Gastroesophageal sphincter (tissue), 4 donors: ENCODE results near the gene DSCAML1. TPM values are rescaled to one million over a fixed set of nuclear protein-coding genes. Genes with fewer than 3 reads are reported as not detected.

Source experiments
- ATAC-seq: fragments of 150-250 bp; one replicate; pipeline ENCODE4 v1.9.1; 2016; ENCODE audit warnings: mild to moderate bottlenecking, moderate library complexity
- H3K27ac ChIP-seq, 4 donors: fragments of 200-600 bp; sonication (generic) in 3 of 4; 1 replicate in 3 of 4; 2 replicates in 1 of 4; pipeline ENCODE4 v1.5.1; 2016 to 2019
- H3K27me3 ChIP-seq: fragments of 200-600 bp; sonication (generic); one replicate; pipeline ENCODE4 v1.5.1; 2019
- H3K36me3 ChIP-seq, 2 donors: fragments of 200-600 bp; sonication (generic); one replicate each; pipeline ENCODE4 v1.5.1; 2019; ENCODE audit warnings: control low read depth in 1 of 2
- H3K4me1 ChIP-seq, 3 donors: fragments of 200-600 bp; sonication (generic); 1 replicate in 2 of 3; 2 replicates in 1 of 3; pipeline ENCODE4 v1.5.1; 2016 to 2019; ENCODE audit warnings: control low read depth in 2 of 3
- H3K4me3 ChIP-seq, 2 donors: fragments of 200-600 bp; sonication (generic); one replicate each; pipeline ENCODE4 v1.5.1; 2019; ENCODE audit warnings: mild to moderate bottlenecking in 1 of 2, moderate library complexity in 1 of 2
- H3K9me3 ChIP-seq, 3 donors: fragments of 200-600 bp; sonication (generic); one replicate each; pipeline ENCODE4 v1.5.1; 2017 to 2019; ENCODE audit warnings: control low read depth in 2 of 3
- EP300 ChIP-seq: sonication (generic); formaldehyde crosslinking; IDR thresholded peaks from one replicate; pipeline ENCODE4 v1.6.1; 2017; ENCODE audit warnings: antibody characterized with exemption, mild to moderate bottlenecking
- POLR2A ChIP-seq, 2 donors: fragments of 450-650 bp; IDR thresholded peaks; one replicate each; pipeline ENCODE4 v1.6.1; 2017; ENCODE audit warnings: antibody characterized with exemption in 2 of 2, mild to moderate bottlenecking in 2 of 2, moderate library complexity in 1 of 2
- POLR2AphosphoS5 ChIP-seq: sonication (generic); formaldehyde crosslinking; IDR thresholded peaks from one replicate; pipeline ENCODE4 v1.6.1; 2017; ENCODE audit warnings: antibody characterized with exemption
- WGBS, 2 donors: methylation state at CpG; one replicate each; pipeline ENCODE4 v1.1.5; 2018; ENCODE audit warnings: low coverage in 1 of 2; 5-methylcytosine and 5-hydroxymethylcytosine counted together
- total RNA-seq, 4 donors: library from RNA; depleted of rRNA; stranded (reverse); fragments of >200 nt; gene quantifications; one replicate each; pipeline ENCODE4 v1.1.0, GENCODE V29; 2016
- TF ChIP-seq, protein P1 (sequence below), 4 experiments: fragments of 200-600 bp in 2 of 4; fragments of 450-650 bp in 2 of 4; sonication (generic) in 1 of 4; IDR thresholded peaks; one replicate each; pipeline ENCODE4 v1.5.1; 2017 to 2019; ENCODE audit warnings: antibody characterized with exemption in 4 of 4, mild to moderate bottlenecking in 2 of 4, moderate library complexity in 2 of 4

DSCAML1 gene
- total RNA-seq, 4 donors from 2014 or later: 0.35 to 2.5 (median 0.73) TPM

DNA sequence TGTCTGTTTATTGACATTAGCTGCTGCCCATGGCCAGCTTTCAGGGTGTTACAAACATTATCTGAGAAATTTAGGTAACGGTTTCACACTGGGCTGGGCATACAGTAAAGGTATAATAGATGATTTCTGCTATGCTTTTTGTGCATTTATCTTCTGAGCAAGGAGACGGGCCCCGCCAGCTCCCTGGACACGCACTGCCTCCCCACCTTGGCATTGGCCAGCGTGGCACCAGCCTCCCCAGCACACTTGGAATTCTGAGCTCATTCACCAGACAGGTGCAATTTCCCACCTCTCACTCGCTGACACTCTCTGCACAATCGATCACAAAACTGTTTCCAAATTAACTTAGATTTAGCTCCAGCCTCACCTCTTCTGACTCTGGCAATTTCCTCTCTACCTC lies 246.6 kb downstream of the DSCAML1 start:
- Histone ChIP-seq H3K9me3 (no peaks in the 10 kb centered on the region), H3K4me3 (no peak overlapping the region), H3K4me1 (no peaks in the 10 kb centered on the region), H3K27ac (no peak overlapping the region), H3K36me3 (no peaks in the 10 kb centered on the region), H3K27me3 (peaks cover 36% of the 10 kb centered on the region)
- WGBS, 2 donors: 77 to 89% methylated on average over 5 to 7 of the region's 7 CpGs
- TF ChIP-seq POLR2A (IDR thresholded peaks at IDR 0.05) (no peak), EP300 (no peak)
- TF ChIP-seq, protein P1, sequence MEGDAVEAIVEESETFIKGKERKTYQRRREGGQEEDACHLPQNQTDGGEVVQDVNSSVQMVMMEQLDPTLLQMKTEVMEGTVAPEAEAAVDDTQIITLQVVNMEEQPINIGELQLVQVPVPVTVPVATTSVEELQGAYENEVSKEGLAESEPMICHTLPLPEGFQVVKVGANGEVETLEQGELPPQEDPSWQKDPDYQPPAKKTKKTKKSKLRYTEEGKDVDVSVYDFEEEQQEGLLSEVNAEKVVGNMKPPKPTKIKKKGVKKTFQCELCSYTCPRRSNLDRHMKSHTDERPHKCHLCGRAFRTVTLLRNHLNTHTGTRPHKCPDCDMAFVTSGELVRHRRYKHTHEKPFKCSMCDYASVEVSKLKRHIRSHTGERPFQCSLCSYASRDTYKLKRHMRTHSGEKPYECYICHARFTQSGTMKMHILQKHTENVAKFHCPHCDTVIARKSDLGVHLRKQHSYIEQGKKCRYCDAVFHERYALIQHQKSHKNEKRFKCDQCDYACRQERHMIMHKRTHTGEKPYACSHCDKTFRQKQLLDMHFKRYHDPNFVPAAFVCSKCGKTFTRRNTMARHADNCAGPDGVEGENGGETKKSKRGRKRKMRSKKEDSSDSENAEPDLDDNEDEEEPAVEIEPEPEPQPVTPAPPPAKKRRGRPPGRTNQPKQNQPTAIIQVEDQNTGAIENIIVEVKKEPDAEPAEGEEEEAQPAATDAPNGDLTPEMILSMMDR (IDR thresholded peaks at IDR 0.05): no peak
- ATAC-seq: no peak

DNA sequence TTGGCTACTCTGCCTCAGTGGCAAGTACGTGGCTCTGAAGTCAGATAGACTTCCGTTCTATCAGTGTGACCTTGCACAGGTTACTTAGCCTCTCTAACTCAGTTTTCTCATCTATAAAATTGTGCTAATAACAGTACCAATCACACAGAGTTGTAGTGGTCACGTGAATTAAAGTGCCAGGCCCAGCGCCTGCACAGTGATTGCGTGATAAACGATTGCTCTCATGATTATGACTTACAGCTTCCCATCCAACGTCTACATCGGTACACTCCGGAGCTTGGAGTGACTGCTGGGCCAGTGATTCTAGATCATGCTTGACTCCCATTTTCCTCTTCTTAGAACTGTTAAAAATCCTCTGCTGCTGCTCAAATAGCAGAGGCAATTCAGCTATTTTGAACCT lies 247.6 kb downstream of the DSCAML1 start:
- no peaks in the 10 kb centered on the region for H3K36me3 ChIP-seq
- H3K4me1 ChIP-seq: no peaks in the 10 kb centered on the region
- 89 to 92% methylated on average over 9 of the region's 9 CpGs for WGBS, 2 donors
- H3K9me3 ChIP-seq: no peaks in the 10 kb centered on the region
- no peak overlapping the region for H3K4me3 ChIP-seq
- ATAC-seq: no peak
- peaks cover 35% of the 10 kb centered on the region for H3K27me3 ChIP-seq
- H3K27ac ChIP-seq: no peak overlapping the region
- TF ChIP-seq EP300: no peak
- TF ChIP-seq POLR2AphosphoS5: no peak
- TF ChIP-seq POLR2A (IDR thresholded peaks at IDR 0.05): no peak
- TF ChIP-seq, protein P1 (IDR thresholded peaks at IDR 0.05): no peak

DNA sequence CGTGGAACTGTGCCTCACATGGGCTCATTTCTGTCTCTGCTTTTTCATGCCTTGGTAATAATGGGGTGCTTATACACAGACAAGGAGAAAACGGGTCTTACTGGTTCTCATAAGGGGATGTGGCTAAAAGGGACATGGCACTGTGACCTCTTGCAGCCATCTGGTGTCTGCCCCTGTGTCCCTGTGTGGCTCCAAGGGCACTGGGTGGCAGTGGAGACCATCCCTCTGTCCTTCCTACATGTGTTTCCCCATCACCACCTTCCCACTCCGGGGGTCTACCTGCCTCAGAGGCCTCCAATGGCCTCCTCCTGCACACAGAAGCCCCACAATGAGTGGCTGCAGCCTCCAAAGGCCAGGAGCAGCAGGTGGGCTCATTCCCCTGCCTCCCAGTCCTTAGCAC lies 248.1 kb downstream of the DSCAML1 start:
- H3K4me1 ChIP-seq: no peaks in the 10 kb centered on the region
- H3K27me3 ChIP-seq: peaks cover 35% of the 10 kb centered on the region
- H3K4me3 ChIP-seq: no peak overlapping the region
- 75 to 89% methylated on average over 1 to 3 of the region's 3 CpGs for WGBS, 2 donors
- no peak for TF ChIP-seq POLR2AphosphoS5
- TF ChIP-seq POLR2A (IDR thresholded peaks at IDR 0.05): no peak
- TF ChIP-seq, protein P1 (IDR thresholded peaks at IDR 0.05): no peak
- no peak for TF ChIP-seq EP300
- H3K36me3 ChIP-seq: no peaks in the 10 kb centered on the region
- H3K27ac ChIP-seq: no peak overlapping the region
- H3K9me3 ChIP-seq: no peaks in the 10 kb centered on the region
- no peak for ATAC-seq

DNA sequence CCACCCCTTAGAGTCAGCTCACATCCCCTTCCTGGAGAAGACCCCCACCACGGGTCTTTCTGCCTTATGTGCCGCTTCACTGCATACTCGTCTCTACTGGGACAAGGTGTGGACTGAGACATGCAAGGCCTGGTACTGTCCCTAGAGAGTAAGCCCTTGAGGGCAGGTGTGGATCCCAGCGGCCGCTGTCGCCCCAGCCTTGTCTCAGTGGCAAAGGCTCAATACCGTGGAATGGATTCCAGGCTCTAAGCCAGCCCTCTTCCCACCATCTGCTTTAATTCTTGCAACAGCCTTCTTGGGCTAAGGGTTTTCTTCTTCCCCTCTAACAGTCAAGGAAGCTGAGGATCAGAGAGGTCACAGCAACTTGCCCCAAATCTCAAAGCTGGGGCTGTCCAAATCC lies 249.1 kb downstream of the DSCAML1 start:
- H3K4me1 ChIP-seq: no peaks in the 10 kb centered on the region
- H3K4me3 ChIP-seq: no peak overlapping the region
- H3K27ac ChIP-seq: no peak overlapping the region
- TF ChIP-seq POLR2AphosphoS5: no peak
- no peak for TF ChIP-seq EP300
- TF ChIP-seq, protein P1 (IDR thresholded peaks at IDR 0.05): no peak
- no peak for TF ChIP-seq POLR2A (IDR thresholded peaks at IDR 0.05)
- H3K36me3 ChIP-seq: no peaks in the 10 kb centered on the region
- peaks cover 35% of the 10 kb centered on the region for H3K27me3 ChIP-seq
- no peak for ATAC-seq
- peaks cover 0 to 5% (median 0%) of the 10 kb centered on the region in 3 donors for H3K9me3 ChIP-seq
- 79 to 86% methylated on average over 3 to 6 of the region's 7 CpGs for whole genome bisulfite sequencing, 2 donors

GRCh38 chr11:117547195-117547850 lies 249.7 kb downstream of the DSCAML1 start:
- peaks cover 0 to 5% (median 0%) of the 10 kb centered on the region in 3 donors for H3K9me3 ChIP-seq

More at GRCh38 chr11:117547195-117547850, 249.7 kb downstream of the DSCAML1 start:
- H3K27me3 ChIP-seq: peaks cover 32% of the 10 kb centered on the region
- H3K4me1 ChIP-seq: no peaks in the 10 kb centered on the region
- no peak overlapping the region for H3K4me3 ChIP-seq
- WGBS, 2 donors: 58 to 69% methylated on average over 3 to 9 of the region's 16 CpGs
- ATAC-seq: no peak
- TF ChIP-seq, protein P1 (IDR thresholded peaks at IDR 0.05): no peak
- TF ChIP-seq POLR2AphosphoS5 (no peak), POLR2A (IDR thresholded peaks at IDR 0.05) (no peak), EP300 (no peak)
- no peaks in the 10 kb centered on the region for H3K36me3 ChIP-seq
- no peak overlapping the region for H3K27ac ChIP-seq
